GF-D8 (cell line): ENCODE measurements around the gene MYOM1.

Experiments
- DNase-seq: peaks from one replicate; lab custom pipeline; 2025; lab: John Stamatoyannopoulos, UW

Gene MYOM1

DNA sequence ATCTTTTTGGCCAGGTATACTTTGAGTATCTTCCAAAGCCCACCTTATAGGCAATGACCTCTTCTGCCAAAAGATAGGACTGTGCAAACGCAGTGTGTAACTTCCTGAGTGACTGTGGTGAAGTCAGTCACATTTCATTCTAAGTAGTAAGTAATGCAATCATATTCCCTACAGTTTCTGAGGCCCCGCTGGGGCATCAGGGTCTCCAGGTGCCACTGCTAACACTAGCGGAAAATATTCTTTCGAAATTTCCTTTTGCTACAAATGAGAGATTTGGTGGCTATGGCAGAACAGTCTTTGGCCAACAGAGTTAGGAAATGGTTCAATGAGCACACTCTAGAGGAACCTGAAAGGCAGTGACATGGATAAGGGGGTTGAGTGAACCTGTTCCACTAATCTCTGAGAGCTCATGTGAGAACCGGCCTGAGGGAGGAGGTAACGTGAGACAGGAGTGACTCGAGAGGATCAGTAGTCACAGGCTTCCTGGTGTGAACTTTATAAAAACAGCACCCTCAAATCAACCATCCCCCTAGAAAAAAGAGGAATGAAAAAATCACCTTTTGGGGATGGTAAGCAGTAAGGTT is 104.2 kb downstream of the MYOM1 start:
- peak; percentile 98 for DNase-seq

DNA sequence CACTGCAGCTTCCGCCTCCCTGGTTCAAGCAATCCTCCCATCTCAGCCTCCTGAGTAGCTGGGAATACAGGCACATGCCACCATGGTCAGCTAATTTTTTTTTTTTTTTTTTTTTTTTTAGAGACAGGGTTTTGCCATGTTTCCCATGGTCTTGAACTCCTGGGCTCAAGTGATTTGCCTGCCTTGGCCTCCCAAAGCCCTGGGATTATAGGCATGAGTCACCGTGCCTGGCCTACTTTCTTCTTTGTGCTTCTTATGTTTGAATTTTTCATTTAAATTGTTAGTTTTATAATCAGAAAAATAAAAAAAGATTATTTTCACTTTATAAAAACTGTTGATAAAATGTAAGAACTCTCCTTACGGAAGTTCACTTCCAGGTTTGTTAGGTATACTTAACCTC is 105.3 kb downstream of the MYOM1 start:
- no peak for DNase-seq

DNA sequence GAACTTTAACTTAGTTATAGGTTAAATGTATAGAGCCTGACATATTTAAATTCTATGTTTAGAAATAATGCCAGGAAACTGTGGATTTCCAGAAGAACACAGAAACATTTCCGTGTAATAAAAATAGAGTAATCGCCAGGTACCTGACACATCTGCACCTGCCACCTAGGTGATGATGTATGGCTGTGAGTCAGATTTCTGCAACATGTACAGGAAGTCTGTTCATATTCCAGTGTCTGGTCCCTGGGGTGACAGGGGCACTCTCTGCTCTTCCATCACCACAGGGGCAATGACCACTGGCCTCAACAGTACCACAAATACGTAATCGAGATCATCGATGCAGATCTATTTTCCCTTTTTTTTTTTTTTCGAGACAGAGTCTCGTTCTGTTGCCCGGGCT is 105.7 kb downstream of the MYOM1 start:
- no peak for DNase-seq

DNA sequence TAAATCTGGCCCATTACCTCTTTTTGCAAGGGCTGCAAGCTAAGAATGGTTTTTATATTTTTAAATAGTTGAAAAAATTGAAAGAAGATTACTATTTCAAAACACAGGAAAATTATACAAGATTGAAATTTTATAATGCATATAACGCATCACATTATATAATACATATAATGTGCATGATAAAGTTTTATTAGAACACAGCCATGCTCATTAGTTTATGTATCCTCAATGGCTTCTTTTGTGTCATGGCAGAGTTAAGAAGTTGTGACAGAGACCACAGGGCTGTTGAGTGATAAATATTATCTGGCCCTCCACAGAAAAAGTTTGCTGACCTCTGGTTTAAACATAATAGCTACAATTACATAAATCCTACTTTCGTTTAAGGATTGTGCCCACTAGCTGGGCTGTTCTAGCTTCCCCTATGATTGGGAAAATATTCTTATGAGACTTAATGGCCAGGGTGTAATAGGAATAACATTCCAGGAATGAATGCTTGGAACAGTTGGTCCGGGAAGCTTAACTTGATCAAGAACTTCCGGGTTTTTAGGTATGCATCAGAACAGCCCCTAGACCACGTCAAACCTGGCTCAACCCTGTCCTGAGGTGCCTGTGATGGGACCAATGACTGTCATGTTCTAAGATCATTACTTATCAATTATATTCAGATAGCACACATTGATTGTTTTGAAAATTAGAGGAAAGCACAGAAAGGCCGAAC is 108.1 kb downstream of the MYOM1 start:
- DNase-seq: no peak

DNA sequence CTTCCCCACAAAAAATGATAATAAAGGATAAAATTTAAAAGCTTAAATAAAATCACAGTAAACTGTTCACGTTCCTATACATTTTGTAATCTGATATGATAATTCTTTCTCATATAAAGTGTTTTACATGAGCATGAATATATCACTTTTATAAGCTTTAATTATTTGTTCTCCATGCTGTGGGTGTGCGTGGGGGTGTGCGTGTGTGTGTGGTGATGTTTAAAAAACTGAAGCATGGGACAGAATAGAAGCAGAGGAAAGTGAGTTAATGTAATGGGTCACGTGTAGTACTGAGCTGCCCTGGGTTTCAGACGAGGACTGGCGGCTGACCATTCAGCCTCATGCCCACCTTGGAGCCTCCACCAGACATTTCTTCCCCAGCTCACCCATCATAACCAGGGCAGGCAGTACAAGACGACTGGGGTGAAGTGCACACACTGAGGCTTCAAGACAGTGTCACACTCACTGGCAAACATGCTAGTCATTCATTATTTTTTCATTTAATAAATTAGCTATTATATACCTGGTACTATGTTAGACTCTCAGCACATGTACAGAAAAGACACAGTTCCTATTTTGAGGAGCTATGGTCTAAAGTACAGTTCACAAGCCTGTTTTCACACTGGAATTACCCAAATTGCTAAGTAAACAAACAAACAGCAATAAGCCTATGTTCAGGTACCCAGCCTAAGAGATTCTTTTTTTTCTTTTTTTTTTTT is 109.6 kb downstream of the MYOM1 start:
- no peak for DNase-seq

DNA sequence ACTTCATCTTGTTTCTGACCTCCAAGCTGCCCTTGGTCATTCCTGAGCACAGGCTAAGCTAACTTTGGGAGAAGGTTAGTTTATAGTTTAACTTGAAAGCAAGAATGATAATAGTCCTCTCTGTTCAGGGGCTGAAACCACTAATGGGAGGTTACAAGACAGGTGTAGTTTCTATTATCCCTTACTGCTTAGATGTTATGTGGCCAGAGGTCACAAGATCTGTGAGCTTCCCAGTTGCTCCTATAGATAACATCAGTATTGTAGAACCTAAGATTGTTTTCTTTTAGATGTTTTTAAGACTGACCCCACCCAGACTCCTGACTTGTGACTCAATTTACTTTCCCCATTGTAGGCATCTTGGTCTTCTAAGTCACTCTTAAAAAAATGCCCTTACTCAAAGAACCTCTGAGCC is 112.0 kb downstream of the MYOM1 start:
- DNase-seq: no peak

DNA sequence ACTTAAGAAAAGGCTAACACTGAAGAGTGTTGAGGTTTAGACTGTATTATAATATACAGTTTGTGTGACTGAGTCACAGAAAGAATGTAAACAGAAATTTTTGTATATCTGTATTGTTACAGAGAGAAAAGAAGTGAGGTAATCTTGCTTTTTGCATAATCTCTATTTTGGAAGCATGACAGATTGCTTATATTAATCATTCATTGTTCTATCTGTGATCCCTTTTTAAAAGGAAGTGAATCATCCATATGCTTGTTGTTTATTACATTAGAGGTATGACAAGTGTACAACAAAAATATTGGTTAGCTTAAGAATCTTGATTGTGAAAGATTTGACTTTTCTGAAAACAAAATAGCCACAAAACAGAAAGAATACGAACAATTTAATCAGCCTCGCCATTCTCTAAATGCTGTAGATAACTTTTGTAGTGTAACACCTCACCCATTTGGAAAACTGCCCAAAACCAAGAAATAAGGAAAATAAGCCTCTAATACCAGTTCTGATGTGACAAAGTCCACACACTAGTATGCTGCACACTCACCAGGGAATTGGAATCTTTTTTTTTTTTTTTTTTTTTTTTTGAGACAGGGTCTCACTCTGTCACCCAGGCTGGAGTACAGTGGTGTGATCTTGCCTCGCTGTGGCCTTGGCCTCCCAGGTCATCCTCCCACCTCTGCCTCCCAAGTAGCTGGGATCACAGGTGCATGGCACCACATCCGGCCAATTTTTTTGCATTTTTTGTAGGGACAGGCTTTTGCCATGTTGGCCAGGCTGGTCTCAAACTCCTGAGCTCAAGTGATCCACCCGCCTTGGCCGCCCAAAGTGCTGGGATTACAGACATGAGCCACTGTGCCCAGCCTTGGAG is 115.3 kb downstream of the MYOM1 start:
- no peak for DNase-seq

DNA sequence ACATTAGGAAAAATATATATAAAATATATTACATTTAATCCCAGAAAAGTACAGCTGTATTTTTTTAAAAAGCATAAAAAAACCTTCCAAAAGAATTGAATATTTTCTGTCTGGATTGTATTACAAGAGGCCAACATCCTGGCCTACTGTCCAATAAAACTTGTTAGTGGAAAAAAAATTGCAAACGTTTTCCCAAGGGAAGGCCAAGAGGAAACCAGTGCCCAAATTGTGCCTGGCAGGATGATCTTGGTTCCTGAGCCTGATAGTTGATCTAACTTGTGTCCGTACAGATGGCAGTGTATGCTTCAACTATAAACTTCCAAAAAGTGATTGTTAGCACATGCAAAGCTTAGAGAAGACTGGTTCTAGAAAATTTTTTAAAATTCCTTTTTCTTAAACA is 116.2 kb downstream of the MYOM1 start:
- DNase-seq: no peak

DNA sequence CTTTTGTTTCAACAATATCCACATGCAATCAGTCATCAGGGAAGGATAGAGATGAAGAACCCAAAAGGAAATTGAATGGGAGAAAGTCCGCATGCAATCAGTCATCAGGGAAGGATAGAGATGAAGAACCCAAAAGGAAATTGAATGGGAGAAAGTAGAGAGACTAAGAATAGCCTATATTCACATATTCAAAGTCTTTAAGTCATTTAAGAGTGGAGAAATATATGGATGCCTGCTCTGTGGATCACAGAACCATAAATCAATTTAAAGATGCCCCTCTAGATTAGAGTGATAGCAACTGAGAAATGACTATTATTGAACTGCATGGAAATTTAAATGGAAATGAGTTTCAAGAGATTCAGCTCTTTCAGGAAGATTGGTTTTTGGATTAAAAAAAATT is 116.8 kb downstream of the MYOM1 start:
- no peak for DNase-seq

DNA sequence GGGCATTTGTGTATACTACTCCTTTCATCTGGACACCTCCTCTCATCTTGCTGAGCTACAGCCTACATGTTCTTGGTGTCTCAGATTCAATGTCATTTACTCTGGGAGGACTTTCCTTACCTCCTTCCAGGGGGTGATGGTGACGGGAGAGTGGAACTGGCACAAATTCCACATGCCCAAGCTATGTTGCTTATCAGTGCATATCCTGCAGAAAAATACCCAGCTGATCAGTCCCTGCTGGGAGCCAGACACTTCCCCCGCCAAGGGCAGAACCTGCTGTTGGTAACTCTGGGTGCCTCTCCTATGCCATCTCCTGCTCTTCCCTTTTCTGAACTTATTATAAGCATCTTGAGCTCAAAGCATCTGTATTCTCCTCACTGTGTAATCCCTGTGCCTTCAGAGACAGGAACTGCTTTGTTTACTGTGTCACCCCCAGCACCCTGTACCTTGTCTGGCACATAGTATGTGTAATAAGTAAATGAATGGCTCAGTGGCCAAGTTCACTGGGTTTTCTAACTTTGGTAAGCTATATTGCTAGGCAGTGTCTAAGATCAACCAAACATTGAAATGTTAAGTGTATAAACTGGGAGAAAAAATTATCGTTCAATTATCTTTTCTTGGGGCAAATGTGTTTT is 119.2 kb downstream of the MYOM1 start:
- no peak for DNase-seq

DNA sequence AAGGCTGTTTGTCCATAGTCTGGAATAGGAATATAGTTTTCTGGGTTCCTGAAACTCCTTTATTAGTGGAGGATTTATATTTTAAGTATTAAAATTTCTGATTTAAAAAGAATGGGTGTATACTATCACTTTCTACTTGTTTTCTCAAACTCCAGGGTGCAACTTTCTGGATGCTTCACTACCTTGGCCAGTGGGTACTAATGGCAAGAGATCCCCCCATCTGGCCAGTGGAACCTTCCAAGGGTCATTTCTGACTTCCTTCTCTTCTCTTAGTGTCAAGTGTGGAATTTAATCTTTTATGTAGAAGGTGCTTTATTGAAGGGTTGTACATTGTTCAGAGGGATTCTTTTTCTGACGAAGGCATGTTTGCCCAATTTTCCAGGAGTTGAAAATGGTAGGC is 120.4 kb downstream of the MYOM1 start:
- no peak for DNase-seq

DNA sequence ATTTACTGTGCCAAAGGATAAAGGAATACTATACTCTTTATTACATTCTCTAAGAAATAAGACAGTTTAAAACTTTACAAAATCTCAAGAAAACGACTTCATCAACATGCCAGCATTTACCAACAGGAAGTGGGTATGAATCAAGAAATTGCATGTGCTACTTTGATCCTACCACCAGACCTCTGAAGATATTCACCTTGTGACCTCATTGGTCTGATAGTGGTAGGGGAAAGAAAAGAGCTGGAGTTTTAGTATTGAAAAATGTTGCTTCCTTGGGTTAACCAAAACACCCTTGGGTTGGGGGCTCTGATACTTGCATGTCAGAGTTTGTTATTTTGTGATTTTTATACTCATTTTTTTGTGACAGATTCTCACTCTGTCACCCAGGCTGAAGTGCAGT is 122.7 kb downstream of the MYOM1 start:
- no peak for DNase-seq

DNA sequence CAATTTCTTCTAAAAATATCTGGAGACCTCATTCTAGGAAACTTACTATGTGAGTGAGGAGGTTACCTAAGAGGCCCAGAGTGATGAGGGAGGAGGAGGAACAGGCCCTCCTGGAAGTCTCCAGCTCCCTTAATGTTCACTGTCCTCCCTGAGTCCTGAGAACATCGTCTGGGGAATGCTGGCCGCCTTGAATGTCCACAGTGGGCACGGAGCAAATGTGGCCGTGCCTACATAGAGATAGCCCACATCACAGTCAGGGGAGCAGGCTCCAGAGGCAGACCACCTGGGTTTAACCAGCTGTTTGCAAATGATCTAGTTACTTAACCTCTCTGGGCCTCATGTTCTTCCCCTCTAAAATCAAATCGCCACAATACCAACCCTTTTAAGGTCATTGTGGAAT is 123.8 kb downstream of the MYOM1 start:
- DNase-seq: no peak

DNA sequence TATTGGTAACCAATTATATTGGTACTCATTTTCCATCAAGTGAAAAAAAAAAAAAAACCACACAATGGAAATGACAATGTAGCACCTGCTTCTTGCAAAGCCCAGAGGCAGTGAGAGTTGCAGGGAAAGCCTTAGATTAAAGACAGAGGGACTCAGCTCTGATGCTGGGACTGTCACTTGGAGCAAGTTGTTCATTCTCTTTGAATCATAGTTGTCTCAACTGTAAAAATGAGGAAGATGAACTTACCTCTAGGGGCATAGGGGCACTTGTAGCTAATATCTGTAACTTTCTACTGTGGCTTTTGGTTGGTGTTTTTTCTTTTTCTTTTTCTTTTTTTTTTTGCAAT is 125.5 kb downstream of the MYOM1 start:
- DNase-seq: no peak

DNA sequence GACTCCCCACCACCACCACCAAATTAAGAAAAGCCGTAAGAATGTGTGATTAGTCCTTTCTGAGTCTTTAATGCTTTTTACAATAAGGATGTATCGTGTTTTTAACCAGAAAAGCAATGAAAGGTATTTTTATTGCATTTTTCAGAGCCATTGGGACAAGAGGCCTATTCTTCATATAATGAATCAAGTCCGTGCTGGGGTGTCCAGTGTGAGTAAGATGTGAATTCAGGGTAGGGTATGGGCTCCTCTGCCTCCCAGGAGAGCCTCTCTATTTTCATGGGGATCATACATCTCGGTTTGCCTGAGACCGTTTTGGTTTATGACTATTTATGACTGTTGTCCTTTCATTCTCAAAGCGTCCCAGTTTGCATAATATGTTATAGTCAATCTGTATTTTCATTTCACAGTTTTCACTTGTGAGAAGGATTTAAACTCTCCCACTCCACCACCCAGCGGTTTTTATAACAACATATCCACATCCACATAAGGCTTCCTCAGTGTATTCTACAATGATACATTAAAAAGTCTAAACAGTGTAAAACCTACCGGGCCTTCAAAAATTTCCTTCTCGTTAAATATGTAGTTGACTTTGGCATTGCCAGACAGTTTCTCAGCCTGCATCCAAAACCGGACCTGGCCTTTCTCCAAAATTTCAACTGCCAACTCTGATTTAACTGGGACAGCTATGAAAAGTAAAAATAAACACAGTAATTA is 126.0 kb downstream of the MYOM1 start:
- no peak for DNase-seq

DNA sequence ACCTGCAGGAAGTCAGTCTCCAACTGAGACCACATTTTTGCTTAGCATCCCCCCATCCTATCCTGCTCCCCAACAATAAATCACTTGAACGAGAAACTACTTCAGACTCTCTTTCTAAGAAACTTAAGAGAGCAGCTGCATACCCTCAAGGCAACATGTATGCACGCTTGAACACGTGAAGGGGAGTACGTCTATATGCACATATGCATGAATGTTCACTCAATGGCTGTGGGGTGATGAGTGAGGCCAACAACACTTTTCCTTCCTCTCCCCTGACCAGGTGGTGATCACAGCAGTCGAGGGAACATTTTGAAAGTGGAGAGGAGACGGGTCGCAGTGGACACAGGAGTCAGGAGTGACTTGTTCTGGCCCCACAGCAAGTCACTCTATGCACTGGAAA is 127.0 kb downstream of the MYOM1 start:
- DNase-seq: no peak

DNA sequence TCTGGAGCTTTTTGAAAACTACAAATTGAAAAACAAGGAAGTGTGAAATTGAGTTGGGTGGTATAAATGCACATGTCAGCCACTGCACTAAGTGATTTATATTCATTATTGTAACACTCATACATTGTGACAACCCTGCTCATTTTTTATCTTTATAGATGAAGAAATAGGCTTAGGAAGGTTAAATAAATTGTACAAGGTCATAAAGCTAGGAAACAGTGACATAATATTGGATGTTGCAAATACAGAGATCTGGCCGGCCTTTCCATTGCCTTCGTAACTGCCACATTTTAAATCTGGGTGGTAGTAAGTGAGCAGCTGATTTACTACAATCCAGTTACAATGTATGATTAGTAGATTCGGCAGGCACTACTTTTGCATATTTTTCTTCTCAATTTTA is 130.2 kb downstream of the MYOM1 start:
- no peak for DNase-seq

DNA sequence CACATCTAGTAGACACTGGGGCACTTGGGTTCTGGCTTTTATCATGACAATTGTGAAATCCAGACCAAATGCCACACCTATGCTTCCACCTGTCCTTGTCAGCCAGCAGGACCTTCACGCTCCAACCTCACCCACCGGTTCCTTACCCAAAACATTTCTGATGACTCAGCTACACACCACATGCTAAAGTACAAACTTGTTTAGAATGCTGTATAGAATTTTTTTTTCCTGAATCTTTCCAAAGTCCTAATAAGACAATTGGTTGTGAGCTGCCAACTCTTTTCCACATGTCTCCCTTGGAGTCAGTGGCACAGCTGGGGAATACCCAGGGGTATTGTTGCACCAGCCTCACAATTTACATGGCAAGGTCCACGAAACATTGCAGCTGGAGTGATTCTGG is 131.3 kb downstream of the MYOM1 start:
- DNase-seq: no peak

DNA sequence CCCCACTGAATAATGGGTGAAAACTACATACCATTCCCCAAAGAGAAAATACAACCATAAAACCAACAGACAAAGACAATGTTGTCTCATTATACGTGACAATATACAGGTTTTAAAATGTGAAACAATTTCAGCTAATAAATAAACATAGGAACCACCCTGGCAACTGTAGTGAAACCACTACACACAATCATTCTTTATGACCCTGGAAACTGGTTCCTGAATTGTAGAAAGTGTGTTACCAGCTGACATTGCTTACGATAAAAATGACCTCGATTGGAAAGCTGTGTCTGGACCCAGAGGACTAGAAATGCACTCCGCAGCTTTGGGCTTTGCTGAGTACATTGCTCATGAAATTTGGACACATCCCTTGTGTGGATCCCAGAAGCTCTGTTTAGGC is 132.9 kb downstream of the MYOM1 start:
- no peak for DNase-seq

DNA sequence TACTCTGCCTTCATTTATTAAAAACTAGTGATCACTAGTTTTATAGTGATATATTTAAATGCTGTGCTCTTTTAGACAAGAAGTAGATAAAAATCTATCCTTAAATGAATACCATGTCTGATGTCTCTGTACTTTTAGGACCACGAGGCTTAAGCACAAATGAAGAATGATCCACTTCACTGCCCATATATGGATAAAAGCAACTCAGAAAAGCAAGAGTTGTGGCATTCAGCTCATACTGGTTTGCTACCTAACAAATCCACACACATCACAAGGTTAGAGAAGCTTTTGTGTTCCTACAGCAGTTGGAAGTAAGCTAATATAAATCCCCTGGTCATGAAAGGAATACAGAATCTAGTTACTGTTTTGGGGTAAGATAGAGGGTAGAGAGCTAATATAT is 134.2 kb downstream of the MYOM1 start:
- DNase-seq: no peak

DNA sequence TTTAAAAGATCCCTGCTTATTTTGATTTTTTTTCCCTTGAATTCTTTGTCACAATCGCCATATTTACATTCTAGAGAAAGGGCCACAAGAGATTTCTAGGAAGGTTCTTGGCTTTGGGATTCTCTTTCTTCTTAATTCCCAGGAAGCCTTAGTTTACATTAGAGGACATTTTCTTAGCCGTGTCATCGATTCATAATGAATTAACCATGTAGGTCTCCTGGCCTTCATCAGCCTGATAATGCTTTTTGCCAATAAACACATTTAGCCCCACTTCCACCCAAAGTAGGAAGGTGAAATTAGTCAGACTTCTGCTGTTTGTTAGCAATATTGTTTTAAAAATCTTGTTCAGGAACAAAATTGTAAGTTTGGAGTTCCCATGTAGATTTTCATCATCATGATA is 135.6 kb downstream of the MYOM1 start:
- no peak for DNase-seq

DNA sequence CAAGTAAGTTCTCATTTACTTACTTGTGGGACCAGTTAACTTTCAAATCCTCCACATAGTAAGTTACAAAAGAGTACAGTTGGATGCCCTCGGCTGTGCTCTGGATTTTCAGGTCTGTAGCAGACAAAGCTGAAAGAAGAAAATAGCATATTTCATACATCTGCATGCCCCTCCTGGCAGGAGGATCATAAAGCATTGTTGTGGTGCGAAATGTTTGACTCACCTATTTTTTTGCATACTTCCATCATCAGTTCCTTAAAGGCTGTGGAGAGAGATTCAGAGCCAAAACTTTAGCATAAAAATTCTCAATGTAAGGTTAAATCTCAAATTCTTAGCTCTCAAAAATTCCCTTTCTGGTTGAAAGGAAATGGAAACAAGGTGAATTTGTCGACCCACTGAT is 136.0 kb downstream of the MYOM1 start:
- DNase-seq: no peak
